GM21447 (cell line): Measurements from ENCODE around the gene UBE2D2.
"Not testable (repeated sequence)": the region's sequence is repeated elsewhere in the genome, so short reads cannot be mapped to it uniquely, and the experiment has no call there.

Experiments used
- ATAC-seq: cut with Tn5 transposase; IDR thresholded peaks from one replicate; pipeline ENCODE4 v1.9.1; 2021; ENCODE audit not compliant: unreplicated experiment

UBE2D2 gene

DNA sequence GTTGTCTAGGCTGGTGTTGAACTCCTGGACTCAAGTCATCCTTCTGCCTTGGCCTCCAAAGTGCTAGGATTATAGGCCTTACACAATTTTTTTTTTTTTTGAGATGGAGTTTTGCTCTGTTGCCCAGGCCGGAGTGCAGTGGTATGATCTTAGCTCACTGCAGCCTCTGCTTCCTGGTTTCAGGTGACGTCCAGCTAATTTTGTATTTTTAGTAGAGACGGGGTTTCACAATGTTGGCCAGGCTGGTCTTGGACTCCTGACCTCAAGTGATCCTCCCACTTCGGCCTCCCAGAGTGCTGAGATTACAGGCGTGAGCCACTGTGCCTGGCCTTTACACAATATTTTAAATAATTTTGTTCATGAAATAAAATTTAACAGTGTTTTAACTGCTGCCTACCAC, 21.0 kb downstream of the UBE2D2 start:
- not testable (repeated sequence) for ATAC-seq

DNA sequence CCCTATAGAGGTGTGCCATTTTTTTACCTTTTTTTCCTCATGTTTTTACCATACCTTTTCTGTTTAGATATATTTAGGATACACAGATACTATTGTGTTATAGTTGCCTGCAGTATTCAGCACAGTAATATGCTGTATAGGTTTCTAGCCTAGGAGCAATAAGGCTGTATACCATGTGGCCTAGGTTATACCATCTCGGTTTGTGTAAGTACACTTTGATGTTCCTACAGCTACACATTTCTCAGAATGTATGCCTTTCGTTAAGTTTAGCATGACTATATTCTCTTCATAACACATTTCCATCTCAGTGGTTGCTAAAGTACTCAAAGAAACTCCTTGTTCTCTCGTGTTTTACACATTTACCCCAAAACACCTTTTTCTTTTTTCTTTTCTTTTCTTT, 23.0 kb downstream of the UBE2D2 start:
- no peak for ATAC-seq

GRCh38 chr5:139588116-139588515, 27.0 kb downstream of the UBE2D2 start:
- not testable (repeated sequence) for ATAC-seq

DNA sequence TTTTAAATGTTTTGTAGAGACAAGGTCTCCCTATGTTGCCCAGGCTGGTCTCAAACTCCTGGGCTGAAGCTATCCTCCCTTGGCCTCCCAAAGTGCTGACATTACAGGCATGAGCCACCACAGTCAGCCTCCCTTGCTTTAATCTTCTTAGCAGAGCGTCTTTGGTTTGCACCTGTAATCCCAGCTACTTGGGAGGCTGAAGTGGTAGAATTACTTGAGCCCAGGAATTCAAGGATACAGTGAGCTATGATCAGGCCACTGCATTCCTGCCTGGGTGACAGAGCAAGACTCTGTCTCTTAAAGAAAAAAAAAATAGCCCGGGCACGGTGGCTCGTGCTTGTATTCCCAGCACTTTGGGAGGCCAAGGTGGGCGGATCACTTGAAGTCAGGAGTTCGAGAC, 27.8 kb downstream of the UBE2D2 start:
- ATAC-seq, result no peak

DNA sequence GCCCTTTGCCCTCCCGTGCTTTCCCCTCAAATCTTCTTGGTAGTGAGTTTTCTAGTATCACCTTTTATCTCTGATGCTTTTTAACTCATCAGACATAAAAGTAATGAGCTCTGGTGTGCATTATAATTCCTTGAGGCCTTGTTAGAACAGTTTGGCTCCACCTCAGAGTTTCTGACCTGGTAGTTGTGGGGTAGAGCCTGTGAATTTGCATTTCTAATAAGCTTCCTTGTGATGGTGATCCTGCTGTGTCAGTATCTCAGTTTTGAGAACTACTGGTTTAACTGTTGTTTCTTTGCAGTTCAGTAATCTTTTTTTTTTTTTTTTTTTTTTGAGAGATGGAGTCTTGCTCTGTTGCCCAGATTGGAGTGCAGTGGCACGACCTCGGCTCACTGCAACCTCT, 31.1 kb downstream of the UBE2D2 start:
- ATAC-seq, result no peak

DNA sequence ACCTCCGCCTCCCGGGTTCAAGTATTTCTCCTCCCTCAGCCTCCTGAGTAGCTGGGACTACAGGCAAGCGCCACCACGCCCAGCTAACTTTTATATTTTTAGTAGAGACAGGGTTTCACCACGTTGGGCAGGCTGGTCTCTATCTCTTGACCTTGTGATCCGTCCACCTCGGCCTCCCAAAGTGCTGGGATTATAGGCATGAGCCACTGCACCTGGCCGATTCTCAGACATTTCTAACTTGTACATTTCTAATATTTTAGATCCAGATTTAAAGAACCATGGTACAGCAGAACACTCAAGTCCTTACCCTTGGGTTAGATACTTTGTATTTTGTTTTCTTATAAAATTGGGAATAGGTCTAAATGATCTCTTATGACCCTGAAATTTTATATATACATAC, 31.9 kb downstream of the UBE2D2 start:
- ATAC-seq, result not testable (repeated sequence)

- peak; percentile 51 for ATAC-seq
These were observed 32.7 kb downstream of the UBE2D2 start for GRCh38 chr5:139593716-139594319.

- ATAC-seq, result no peak
These were observed 36.0 kb downstream of the UBE2D2 start for GRCh38 chr5:139597134-139597533.

GRCh38 chr5:139598601-139598965, 37.4 kb downstream of the UBE2D2 start:
- not testable (repeated sequence) for ATAC-seq

- no peak for ATAC-seq
These were observed 39.3 kb downstream of the UBE2D2 start for GRCh38 chr5:139600336-139600949.

- no peak for ATAC-seq
These were observed 40.3 kb downstream of the UBE2D2 start for GRCh38 chr5:139601429-139601828.

DNA sequence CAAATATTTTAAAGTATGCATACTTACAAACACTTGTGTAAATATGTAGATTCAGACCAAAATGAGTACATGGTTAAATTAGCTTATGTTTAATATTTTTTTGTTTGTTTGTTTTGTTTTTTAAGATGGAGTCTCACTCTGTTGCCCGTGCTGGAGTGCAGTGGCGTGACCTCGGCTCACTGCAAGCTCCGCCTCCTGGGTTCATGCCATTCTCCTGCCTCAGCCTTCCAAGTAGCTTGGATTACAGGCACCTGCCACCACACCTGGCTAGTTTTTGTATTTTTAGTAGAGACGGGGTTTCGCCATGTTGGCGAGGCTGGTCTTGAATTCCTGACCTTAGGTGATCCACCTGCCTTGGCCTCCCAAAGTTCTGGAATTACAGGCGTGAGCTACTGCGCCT, 40.8 kb downstream of the UBE2D2 start:
- ATAC-seq, result not testable (repeated sequence)

- ATAC-seq, result no peak
These were observed 44.7 kb downstream of the UBE2D2 start for GRCh38 chr5:139605887-139606286.

DNA sequence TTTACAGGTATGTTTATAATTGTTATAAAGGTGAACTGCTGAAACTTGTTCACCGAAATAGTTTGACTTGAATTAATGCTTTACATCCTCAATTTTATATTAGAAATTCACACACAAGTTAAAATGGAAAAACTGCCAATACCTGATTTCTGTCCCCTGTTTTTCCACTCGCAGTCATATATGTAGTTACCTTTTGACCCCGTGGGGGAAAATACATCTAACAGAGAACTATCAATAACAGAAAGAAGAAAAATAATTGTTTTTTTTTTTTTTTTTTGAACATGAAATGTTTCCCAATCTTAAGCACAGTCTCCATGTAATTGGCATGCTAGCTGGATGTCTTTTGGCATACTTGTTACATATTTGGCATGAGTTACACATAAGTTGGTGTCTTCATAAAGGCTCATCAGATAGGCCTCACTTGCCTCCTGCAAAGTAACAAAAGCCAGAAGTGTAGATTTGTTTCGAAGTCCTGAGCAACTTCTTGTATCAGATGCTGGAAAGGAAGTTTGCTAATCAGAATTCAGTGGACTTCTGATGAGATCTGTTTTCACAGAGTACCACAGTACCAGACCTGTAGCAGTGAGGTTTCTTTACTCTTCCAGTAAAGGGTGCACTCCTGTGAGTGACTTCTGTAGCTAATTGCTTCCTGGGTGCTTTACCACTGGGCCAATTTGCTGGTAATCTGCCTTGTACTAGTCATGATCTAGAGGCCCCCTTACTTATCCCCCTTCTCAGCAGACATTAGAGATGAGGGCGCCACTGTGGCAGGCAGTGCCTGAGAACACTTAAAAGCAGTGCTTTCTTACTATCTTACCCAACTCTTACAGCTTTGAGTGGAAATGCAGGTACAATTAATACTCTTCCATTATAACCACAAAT, 50.8 kb downstream of the UBE2D2 start:
- no peak for ATAC-seq

DNA sequence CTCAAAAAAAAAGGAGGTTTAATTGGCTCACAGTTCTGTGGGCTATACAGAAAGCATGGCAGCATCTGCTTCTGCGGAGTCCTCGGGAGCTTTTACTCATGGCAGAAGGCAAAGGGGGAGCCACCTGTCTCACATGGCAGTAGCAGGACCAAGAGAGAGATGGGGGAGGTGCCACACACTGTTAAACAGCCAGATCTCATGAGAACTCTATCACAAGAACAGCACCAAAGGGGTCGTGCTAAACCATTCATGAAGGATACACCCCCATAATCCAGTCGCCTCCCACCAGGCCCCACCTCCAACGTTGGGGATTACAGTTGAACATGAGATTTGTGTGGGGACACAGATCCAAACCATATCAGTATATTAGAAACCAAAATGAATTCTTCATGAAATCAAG, 58.7 kb downstream of the UBE2D2 start:
- no peak for ATAC-seq

- not testable (repeated sequence) for ATAC-seq
These were observed 64.3 kb downstream of the UBE2D2 start for GRCh38 chr5:139625398-139625797.

DNA sequence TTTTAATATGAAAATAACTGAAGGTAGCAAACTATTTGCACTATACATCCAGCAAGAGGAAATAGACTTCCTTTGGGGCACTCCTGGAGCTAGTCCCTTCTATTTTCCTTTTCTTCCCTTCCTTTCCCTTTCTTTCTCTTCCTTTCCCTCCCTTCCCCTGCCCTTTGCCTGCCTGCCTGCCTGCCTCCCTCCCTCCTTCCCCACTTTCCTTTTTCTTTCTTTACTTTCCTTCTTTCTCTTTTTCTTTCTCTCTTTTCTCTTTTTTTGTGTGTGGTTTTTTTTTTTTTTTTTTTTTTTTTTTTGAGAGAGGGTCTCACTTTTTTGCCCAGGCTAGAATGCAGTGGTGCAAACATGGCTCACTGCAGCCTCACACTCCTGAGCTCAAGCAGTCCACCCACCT, 69.7 kb downstream of the UBE2D2 start:
- no peak for ATAC-seq

DNA sequence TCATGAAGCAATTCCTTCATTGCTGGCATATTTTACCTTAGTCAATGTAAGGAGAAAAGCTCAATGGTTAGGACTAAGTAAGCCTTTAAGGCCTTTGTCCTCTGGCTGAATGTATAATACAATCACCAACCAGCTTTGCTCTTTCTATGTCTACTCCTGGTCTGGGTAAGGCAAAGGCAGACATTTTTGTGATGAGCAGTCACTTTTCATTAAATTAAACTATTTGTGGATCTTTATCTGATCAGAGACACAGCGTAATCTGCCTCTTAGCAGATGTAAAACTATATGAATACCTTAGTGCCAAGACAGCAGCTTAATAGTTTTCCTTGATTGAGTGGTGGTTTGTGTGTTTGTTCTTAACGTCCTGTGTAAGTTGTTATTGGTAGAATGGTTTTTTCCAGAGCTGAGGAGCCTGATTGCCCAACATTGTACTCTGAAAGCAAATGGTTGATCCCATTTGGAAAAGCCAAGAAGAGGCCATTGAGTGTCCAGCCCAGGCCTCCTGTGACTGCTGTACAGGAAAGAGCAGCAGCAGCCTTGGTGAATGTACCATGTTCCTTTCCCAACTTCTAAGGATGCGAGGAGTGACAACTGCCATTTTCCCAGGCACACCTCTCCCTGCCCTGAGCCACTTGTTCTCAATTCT, 70.5 kb downstream of the UBE2D2 start:
- no peak for ATAC-seq

GRCh38 chr5:139633295-139634027, 72.3 kb downstream of the UBE2D2 start:
- ATAC-seq, result peak; percentile 17

DNA sequence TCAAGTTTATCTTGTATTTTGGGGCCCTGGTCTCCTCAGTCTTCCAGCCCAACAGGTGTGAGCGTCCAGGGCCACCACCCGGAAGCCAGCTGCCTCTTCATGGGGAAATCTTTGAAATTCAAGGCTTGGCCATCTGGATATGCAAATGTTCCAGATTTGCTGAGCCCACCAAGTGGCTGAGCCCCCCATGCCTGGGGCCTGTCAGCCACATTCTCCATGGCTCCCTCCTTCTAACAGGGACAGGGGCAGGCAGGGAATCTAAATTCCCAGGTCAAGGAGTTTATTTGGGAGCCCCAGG, 72.8 kb downstream of the UBE2D2 start:
- no peak for ATAC-seq

DNA sequence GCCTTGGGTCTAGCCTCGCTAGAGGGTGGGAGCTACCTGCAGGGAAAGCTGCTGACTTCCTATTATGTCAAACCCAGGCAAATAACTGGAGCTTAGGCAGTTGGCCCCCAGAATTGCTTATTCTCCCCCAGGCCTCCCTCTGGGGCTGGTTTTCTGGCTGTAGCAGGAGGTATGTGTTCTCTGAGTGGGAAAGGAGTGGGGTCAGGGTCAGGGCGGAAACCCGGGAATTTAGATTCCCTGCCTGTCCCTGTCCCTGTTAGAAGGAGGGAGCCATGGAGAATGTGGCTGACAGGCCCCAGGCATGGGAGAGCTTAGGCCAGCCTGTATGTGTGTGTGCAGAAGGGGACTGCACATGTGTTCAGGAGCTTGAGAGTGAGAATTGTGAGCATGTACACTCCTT, 73.4 kb downstream of the UBE2D2 start:
- ATAC-seq, result no peak
